T-helper 2 cell (primary cell): Measurements from ENCODE around the gene MLXIP.

Experiments used
- DNase-seq, 5 experiments: peaks; one replicate each; pipeline versions ENCODE4 v3.0.0 to v3.0.0-alpha.2; 2012 to 2022

Gene MLXIP

DNA sequence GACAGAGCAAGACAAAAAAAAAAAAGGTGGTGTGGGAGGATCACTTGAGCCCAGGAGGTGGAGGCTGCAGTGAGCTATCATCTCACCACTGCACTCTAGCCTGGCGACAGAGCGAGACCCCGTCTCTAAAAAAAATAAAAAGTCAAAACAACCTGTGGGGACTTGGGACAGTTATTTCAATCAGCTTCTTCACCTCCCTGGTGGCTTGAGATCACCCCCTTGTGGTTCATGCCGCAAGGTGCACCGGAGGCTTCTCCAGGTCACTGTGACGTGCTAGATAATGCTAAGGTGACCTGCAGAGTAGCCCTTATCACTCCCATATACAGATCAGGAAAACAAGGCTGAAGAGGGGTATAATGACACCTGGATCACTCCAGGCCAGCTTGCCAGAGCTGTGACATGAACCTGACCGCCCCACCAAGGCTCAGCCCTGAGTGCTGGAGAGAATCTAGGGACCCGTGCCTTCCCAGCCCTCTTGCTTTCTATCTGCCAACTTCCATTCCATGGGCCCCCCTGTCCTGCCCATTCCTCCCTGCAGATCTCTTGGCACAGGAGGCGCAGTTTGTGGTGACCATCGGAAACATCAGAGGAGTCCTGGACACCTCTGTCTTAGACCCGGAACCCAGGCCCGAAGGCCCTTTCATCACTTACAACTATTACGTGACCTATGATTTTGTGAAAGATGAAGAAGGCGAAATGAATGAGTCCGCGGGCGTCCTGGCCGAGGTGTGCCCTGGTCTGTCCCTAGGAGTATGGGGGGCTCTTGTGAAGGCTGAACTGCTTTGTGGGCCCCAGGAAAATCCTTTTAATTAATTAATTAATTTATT is 112.5 kb downstream of the MLXIP start:
- peak in 4 of 5 experiments; percentile 32 to 84 (median 54) for DNase-seq

DNA sequence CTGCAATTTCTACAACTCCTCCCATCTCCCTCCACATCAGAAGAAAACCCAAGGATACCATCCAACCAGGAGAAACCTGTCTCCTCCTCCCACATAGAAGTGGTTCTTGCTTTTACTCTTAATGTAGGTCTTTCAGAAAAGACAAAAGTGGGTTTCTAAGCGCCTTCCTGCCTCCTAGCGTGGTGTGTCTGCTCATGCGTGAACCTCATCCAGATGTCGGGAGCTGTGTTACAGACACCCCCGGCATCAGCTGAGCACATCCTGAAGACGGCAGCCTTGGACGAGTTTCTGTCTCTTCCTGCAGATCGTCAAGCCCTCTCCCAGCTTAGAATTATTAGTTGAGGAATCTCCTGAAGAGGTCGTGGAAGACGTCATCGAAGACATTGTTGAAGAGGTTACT is 113.9 kb downstream of the MLXIP start:
- no peak for DNase-seq

DNA sequence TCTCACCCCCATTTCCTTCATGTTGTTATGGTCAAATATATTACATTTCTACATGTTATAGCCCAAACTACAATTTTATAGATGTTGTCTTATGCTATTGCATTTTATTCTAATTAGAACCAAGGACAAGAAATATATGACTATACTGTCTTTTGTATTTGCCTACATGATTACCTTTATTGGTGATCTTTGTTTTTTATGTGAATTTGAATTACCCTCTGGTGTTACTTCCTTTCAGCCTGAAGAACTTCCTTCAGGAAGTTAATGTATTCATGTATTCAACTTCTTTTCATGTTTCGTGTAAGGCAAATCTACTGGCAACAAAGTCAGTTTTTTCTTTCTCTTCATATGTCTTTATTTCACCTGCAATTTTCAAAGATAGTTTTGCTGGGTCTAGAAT is 116.2 kb downstream of the MLXIP start:
- no peak for DNase-seq

GRCh38 chr12:122195405-122195804 is 116.8 kb downstream of the MLXIP start:
- no peak for DNase-seq
